HUES6 (cell line): ENCODE measurements around the gene CSRP1.

Source experiments
- H3K27ac ChIP-seq: 2 replicates; pipeline ENCODE4 v1.7.0; 2013; ENCODE audit warnings: low read depth, mild to moderate bottlenecking, low read length, inconsistent platforms
- H3K27me3 ChIP-seq: 2 replicates; pipeline ENCODE4 v1.6.1; 2013; ENCODE audit warnings: low read length; ENCODE audit not compliant: control insufficient read depth, insufficient read depth
- H3K36me3 ChIP-seq: 2 replicates; pipeline ENCODE4 v1.6.1; 2013; ENCODE audit warnings: low read length; ENCODE audit not compliant: control insufficient read depth, insufficient read depth
- H3K4me1 ChIP-seq: 2 replicates; pipeline ENCODE4 v1.6.1; 2013; ENCODE audit warnings: low read length; ENCODE audit not compliant: control insufficient read depth, insufficient read depth
- H3K4me3 ChIP-seq: 2 replicates; pipeline ENCODE4 v1.5.1; 2013; ENCODE audit warnings: low read depth, low read length
- H3K9ac ChIP-seq: one replicate; pipeline ENCODE4 v1.6.1; 2013; ENCODE audit warnings: mild to moderate bottlenecking, low read length
- H3K9me3 ChIP-seq: 2 replicates; pipeline ENCODE4 v1.6.1; 2013; ENCODE audit warnings: low read depth, low read length; ENCODE audit not compliant: control insufficient read depth, insufficient read depth

CSRP1 gene

DNA sequence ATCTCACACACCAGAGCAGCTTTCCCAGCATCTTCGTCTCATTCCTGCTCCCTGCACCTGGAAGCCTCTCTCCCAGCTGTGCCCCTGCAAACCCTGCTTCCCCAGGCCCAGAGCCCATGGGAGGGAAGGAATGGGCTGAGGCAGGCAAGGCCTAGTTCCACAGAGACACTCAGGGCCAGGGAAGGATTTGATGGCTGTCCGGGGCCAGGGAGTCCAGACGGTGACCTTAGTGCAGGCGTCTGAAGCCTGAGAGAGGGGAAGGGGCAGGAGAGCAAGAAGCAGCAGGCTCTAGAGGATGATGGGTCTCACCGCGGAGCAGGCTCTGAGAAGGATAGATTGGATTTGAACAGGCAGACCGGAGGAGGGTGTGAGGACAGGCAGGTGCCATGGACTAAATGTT lies 63.2 kb downstream of the CSRP1 start:
- no peaks in the 10 kb centered on the region for H3K27me3 ChIP-seq
- no peak overlapping the region for H3K9ac ChIP-seq
- no peak overlapping the region for H3K27ac ChIP-seq
- H3K36me3 ChIP-seq, result no peaks in the 10 kb centered on the region
- no peaks in the 10 kb centered on the region for H3K9me3 ChIP-seq
- peaks cover 12% of the 10 kb centered on the region for H3K4me1 ChIP-seq
- H3K4me3 ChIP-seq, result no peak overlapping the region

DNA sequence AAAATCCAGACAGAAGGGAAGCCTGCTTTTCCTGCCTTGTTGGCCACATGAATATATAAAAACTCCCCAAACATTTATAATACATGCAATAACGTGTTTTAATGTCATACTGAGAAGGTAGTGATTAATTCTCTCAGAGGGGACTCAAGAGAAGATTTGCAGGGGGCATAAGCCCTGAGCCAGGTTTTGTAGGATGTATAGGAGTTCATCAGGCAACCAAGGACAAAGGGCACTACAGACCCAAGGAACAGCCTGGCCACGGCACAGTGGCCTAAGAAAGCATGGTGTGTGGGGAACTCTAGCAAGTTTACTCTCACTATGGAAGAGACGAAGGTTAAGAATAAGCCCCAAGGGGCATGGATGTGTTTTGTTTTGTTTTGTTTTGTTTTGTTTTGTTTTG lies 70.0 kb downstream of the CSRP1 start:
- H3K36me3 ChIP-seq, result no peaks in the 10 kb centered on the region
- H3K27ac ChIP-seq, result no peak overlapping the region
- no peaks in the 10 kb centered on the region for H3K9me3 ChIP-seq
- no peaks in the 10 kb centered on the region for H3K27me3 ChIP-seq
- no peaks in the 10 kb centered on the region for H3K4me1 ChIP-seq
- H3K4me3 ChIP-seq, result no peak overlapping the region
- H3K9ac ChIP-seq, result no peak overlapping the region

DNA sequence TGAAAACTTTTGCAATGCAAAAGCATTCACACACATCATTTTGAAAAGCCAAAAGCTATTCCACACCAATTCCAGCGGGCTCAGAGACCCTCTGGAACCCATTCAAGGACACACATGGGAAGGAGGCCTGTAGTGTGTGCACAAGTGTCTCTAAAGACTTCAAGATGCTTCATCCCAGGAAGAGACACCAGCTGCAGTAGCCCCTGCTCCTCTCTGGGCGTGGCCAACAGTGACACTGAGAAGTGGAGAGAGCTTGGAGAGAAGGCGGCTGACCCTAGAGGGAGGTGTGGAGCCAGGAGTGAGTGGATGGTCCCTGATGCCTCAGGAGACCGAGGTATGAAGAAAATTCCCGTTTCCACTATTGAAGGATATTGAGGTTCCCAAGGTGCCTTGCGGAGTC lies 70.5 kb downstream of the CSRP1 start:
- Histone ChIP-seq H3K27me3 (no peaks in the 10 kb centered on the region), H3K9me3 (no peaks in the 10 kb centered on the region), H3K36me3 (no peaks in the 10 kb centered on the region), H3K9ac (no peak overlapping the region), H3K27ac (no peak overlapping the region), H3K4me1 (no peaks in the 10 kb centered on the region), H3K4me3 (no peak overlapping the region)

DNA sequence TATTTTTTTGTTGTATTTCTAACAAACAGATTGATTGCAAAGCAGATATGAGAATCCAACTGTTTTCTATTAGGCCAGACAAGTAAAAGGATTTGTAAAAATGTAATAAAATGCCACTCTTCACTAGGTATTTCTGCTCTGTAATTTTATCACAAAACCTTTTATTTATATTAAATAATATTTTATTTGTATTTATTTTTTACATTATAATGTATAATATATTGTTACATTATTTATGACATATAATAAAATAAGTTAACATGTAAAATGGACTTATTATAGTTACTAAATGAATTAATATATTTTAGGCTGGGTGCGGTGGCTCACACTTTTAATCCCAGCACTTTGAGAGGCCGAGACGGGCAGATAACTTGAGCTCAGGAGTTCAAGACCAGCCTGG lies 72.7 kb downstream of the CSRP1 start:
- Histone ChIP-seq H3K27ac (no peak overlapping the region), H3K9me3 (no peaks in the 10 kb centered on the region), H3K9ac (no peak overlapping the region), H3K4me1 (no peaks in the 10 kb centered on the region), H3K27me3 (no peaks in the 10 kb centered on the region), H3K36me3 (no peaks in the 10 kb centered on the region), H3K4me3 (no peak overlapping the region)

DNA sequence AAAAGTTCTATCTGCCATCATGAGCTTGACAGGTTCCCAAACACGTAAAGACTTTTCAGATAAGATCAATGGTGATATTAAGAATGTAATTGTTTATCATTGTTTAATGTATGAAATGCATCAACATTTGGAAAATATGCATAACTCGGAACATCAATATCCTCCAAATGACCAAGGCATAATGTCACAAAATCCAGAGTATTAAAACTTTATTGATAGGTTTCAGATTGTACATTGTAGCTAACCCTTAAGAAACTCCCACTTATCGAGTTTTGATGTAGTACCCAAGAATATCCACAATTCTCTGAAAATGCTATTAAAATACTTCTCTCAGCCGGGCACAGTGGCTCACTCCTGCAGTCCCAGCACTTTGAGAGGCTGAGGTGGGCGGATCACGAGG lies 73.3 kb downstream of the CSRP1 start:
- no peaks in the 10 kb centered on the region for H3K4me1 ChIP-seq
- H3K9me3 ChIP-seq, result no peaks in the 10 kb centered on the region
- no peaks in the 10 kb centered on the region for H3K36me3 ChIP-seq
- no peak overlapping the region for H3K4me3 ChIP-seq
- no peak overlapping the region for H3K27ac ChIP-seq
- no peak overlapping the region for H3K9ac ChIP-seq
- H3K27me3 ChIP-seq, result no peaks in the 10 kb centered on the region
